H7 (cell line): ENCODE measurements around the gene AIFM1. TPM values are rescaled to one million over a fixed set of nuclear protein-coding genes. Genes with fewer than 3 reads are reported as not detected.
A peak's percentile ranks its signal among the peaks of the same experiment; 100 is the strongest.
"Not testable (repeated sequence)": the region's sequence is repeated elsewhere in the genome, so short reads cannot be mapped to it uniquely, and the experiment has no call there.

ENCODE experiments used
- DNase-seq: peaks from one replicate; pipeline ENCODE4 v3.0.0; 2012
- H3K27me3 ChIP-seq: 2 replicates; pipeline ENCODE4 v1.6.0; 2011; ENCODE audit warnings: mild to moderate bottlenecking, low read length; ENCODE audit not compliant: control insufficient read depth, insufficient read depth
- H3K36me3 ChIP-seq: replicated peaks from 2 replicates; pipeline ENCODE4 v1.5.1; 2011; ENCODE audit warnings: low read length; ENCODE audit not compliant: control insufficient read depth, insufficient read depth
- H3K4me3 ChIP-seq: 2 replicates; pipeline ENCODE4 v1.5.1; 2011; ENCODE audit warnings: low read depth, mild to moderate bottlenecking, control low read depth, low read length, moderate library complexity; ENCODE audit not compliant: insufficient read depth
- total RNA-seq: library from RNA; depleted of rRNA; stranded (reverse); fragments of >200 nt; shearing (Covaris generic); gene quantifications from 2 replicates; pipeline ENCODE4 v1.2.3, GENCODE V29; 2014

AIFM1 gene
- total RNA-seq, 1 experiment from 2014 or later, result 59.4 TPM

GRCh38 chrX:130119312-130119898, 46.2 kb downstream of the AIFM1 start:
- DNase-seq, result peak; percentile 20
- H3K27me3 ChIP-seq, result peaks cover 16% of the 10 kb centered on the region
- H3K36me3 ChIP-seq, result no peaks in the 10 kb centered on the region
- no peak overlapping the region for H3K4me3 ChIP-seq

GRCh38 chrX:130118441-130119311, 47.0 kb downstream of the AIFM1 start:
- Histone ChIP-seq H3K36me3 (no peaks in the 10 kb centered on the region), H3K4me3 (no peak overlapping the region)

GRCh38 chrX:130117166-130117565, 48.5 kb downstream of the AIFM1 start:
- H3K36me3 ChIP-seq, result no peaks in the 10 kb centered on the region
- H3K27me3 ChIP-seq, result peaks cover 25% of the 10 kb centered on the region
- H3K4me3 ChIP-seq, result no peak overlapping the region
- no peak for DNase-seq

More at GRCh38 chrX:130118441-130119311, 47.0 kb downstream of the AIFM1 start:
- DNase-seq, result peak; percentile 47
- peaks cover 22% of the 10 kb centered on the region for H3K27me3 ChIP-seq

GRCh38 chrX:130115119-130115885, 50.3 kb downstream of the AIFM1 start:
- not testable (repeated sequence) for H3K36me3 ChIP-seq, DNase-seq, H3K4me3 ChIP-seq
- H3K27me3 ChIP-seq, result peaks cover 30% of the 10 kb centered on the region

- Histone ChIP-seq H3K27me3 (peaks cover 36% of the 10 kb centered on the region), H3K4me3 (no peak overlapping the region), H3K36me3 (no peaks in the 10 kb centered on the region)
- DNase-seq, result peak; percentile 48
Observed at GRCh38 chrX:130114141-130114588, 51.5 kb downstream of the AIFM1 start.

- no peaks in the 10 kb centered on the region for H3K36me3 ChIP-seq
- peak overlapping the region; percentile 60 for H3K4me3 ChIP-seq
- DNase-seq, result peak; percentile 69
- peaks cover 40% of the 10 kb centered on the region for H3K27me3 ChIP-seq
Observed at GRCh38 chrX:130111220-130112154, 54.2 kb downstream of the AIFM1 start.

- Histone ChIP-seq H3K4me3 (peak within 1 kb of the TSS; percentile 60), H3K27me3 (peaks cover 40% of the 10 kb centered on the region), H3K36me3 (no peaks in the 10 kb centered on the region)
- DNase-seq, result peak; percentile 94
Observed at GRCh38 chrX:130110379-130111219, 55.0 kb downstream of the AIFM1 start, which contains the start of gene ELF4. TSS of gene ELF4 (minus strand) at chrX:130110497. CDS start at chrX:130081330, 29,167 bp downstream.

- Histone ChIP-seq H3K4me3 (peak overlapping the region; percentile 60), H3K36me3 (no peaks in the 10 kb centered on the region), H3K27me3 (peaks cover 40% of the 10 kb centered on the region)
- DNase-seq, result peak; percentile 85
Observed at GRCh38 chrX:130109429-130110378, 55.9 kb downstream of the AIFM1 start.

GRCh38 chrX:130108647-130109428, 56.8 kb downstream of the AIFM1 start:
- DNase-seq, result peak; percentile 73
- Histone ChIP-seq H3K27me3 (peaks cover 35% of the 10 kb centered on the region), H3K36me3 (no peaks in the 10 kb centered on the region), H3K4me3 (no peak overlapping the region)

- no peak overlapping the region for H3K4me3 ChIP-seq
- DNase-seq, result no peak
- no peaks in the 10 kb centered on the region for H3K36me3 ChIP-seq
- H3K27me3 ChIP-seq, result peaks cover 20% of the 10 kb centered on the region
Observed at GRCh38 chrX:130106071-130106470, 59.6 kb downstream of the AIFM1 start.

- no peak for DNase-seq
- Histone ChIP-seq H3K27me3 (peaks cover 18% of the 10 kb centered on the region), H3K4me3 (no peak overlapping the region), H3K36me3 (no peaks in the 10 kb centered on the region)
Observed at GRCh38 chrX:130105244-130105643, 60.4 kb downstream of the AIFM1 start.
